WTC11 (cell line): Measurements from ENCODE around the gene TMC1.

Experiments used
- CTCF ChIP-seq: fragments of 200-600 bp; IDR thresholded peaks from 2 replicates; pipeline ENCODE4 v1.8.0; 2022; ENCODE audit warnings: antibody characterized with exemption
- HMGXB4 ChIP-seq: sonication (generic); formaldehyde crosslinking; IDR thresholded peaks from 2 replicates; pipeline ENCODE4 v1.8.1; 2023; ENCODE audit warnings: mild to moderate bottlenecking, moderate library complexity, missing genetic modification reagents
- PREB ChIP-seq: sonication (generic); formaldehyde crosslinking; IDR thresholded peaks from 2 replicates; pipeline ENCODE4 v1.8.1; 2022; ENCODE audit warnings: mild to moderate bottlenecking, missing genetic modification reagents, moderate library complexity, borderline replicate concordance

GRCh38 chr9:72649127-72649442 is 127.7 kb downstream of the TMC1 start:
- TF ChIP-seq CTCF = no peak
- TF ChIP-seq PREB (CRISPR knock-in tag) = no peak
- TF ChIP-seq HMGXB4 (CRISPR knock-in tag) = no peak
